ENCODE measurements around the gene GPRIN3. TPM values are rescaled to one million over a fixed set of nuclear protein-coding genes. Genes with fewer than 3 reads are reported as not detected.

The GPRIN3 gene
- total and polyA plus RNA-seq, 2 donors (not counting 1 experiment from before 2014, with no cell fraction given) = 0.22 to 1.5 TPM

GRCh38 chr4:89226665-89227574, 80.7 kb downstream of the GPRIN3 start:
- no peak overlapping the region for H3K4me3 Mint-ChIP-seq
- H3K4me1 ChIP-seq (ENCODE audit: control insufficient read depth in 2 of 2, insufficient read depth in 2 of 2, low read length in 2 of 2) = peaks cover 0 to 4% of the 10 kb centered on the region in 2 donors
- no peak overlapping the region for H3K9ac ChIP-seq (ENCODE audit: low read length)
- DNase-seq (peak; percentile 73), ATAC-seq (ENCODE audit: low read depth) (peak; percentile 69)
- H3K27ac ChIP-seq (ENCODE audit: low read length in 2 of 2) = no peak overlapping the region
- H3K36me3 ChIP-seq (replicated peaks in 1 of 2; ENCODE audit: control extremely low read depth in 1 of 2, control insufficient read depth in 1 of 2, extremely low read depth in 1 of 2, insufficient read depth in 2 of 2, low read length in 1 of 2) = no peaks in the 10 kb centered on the region
- H3K79me2 ChIP-seq (ENCODE audit: control insufficient read depth, insufficient read depth, low read length) = no peaks in the 10 kb centered on the region
- ChIA-PET CTCF (interaction anchor here (0.7 to 5.9 kb wide), 33 partner anchors 9 to 1066 kb away, joined by 3 to 92 read pairs (median 4); no protein-coding TSS in a partner anchor), POLR2A (no interaction called here)
- H2AFZ ChIP-seq (ENCODE audit: insufficient read depth, low read depth, low read length, poor library complexity, severe bottlenecking) = peak overlapping the region; percentile 16
- no peaks in the 10 kb centered on the region for H3K27me3 Mint-ChIP-seq
- intact Hi-C loops (cut with micrococcal nuclease) = loop anchor here (1.0 to 2.0 kb wide), 3 partner anchors 207 to 1066 kb away; no protein-coding TSS in a partner anchor
- peak; percentile 83 for TF ChIP-seq CTCF (IDR thresholded peaks at IDR 0.05)
- TF ChIP-seq EZH2 (IDR thresholded peaks at IDR 0.05; ENCODE audit: borderline replicate concordance, insufficient read depth, low read depth, low read length, poor library complexity, severe bottlenecking) = no peak
- no peak overlapping the region for H3K27ac Mint-ChIP-seq
- no peaks in the 10 kb centered on the region for H4K20me1 ChIP-seq (ENCODE audit: control insufficient read depth, insufficient read depth, low read length, poor library complexity, severe bottlenecking)
- no peaks in the 10 kb centered on the region for H3K9me3 Mint-ChIP-seq (ENCODE audit: insufficient read depth)
- no peak overlapping the region for H3K4me2 ChIP-seq (replicated peaks; ENCODE audit: low read depth, low read length, poor library complexity, severe bottlenecking)
- 33% methylated on average over 3 of the region's 9 CpGs for WGBS (ENCODE audit: insufficient coverage)
- H3K9me3 ChIP-seq (ENCODE audit: control extremely low read depth in 1 of 3, control insufficient read depth in 2 of 3, insufficient read depth in 1 of 3, low read length in 2 of 3) = no peaks in the 10 kb centered on the region
- peaks cover 2% of the 10 kb centered on the region for H3K4me1 Mint-ChIP-seq
- H3K27me3 ChIP-seq (replicated peaks in 1 of 4; ENCODE audit: control extremely low read depth in 1 of 4, control insufficient read depth in 3 of 4, insufficient read depth in 4 of 4, low read length in 3 of 4) = no peaks in the 10 kb centered on the region
- H3K4me3 ChIP-seq (ENCODE audit: control extremely low read depth in 1 of 5, extremely low read depth in 1 of 5, insufficient read depth in 1 of 5, low read depth in 2 of 5, low read length in 4 of 5) = no peak overlapping the region

DNA sequence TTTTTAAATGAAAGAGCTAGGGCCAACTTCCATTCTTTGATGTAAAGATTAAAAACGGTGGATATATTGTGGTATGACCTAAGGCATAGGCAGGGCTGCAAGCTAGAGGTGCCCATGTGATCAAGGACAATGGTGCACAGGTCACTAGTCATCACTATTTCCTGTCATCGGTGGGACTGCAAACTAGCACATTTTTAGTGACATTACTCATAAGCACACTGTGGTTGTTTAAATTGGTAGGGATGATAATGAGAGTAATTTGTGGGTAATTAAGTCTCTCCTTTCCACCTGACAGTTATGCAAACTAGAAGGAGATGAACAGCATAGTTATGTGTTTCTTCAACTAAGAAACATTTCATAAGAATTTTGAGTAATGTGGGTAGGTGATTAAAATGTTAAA, 85.4 kb downstream of the GPRIN3 start:
- Mint-ChIP-seq H3K27me3 (no peaks in the 10 kb centered on the region), H3K9me3 (ENCODE audit: insufficient read depth) (no peaks in the 10 kb centered on the region), H3K27ac (no peak overlapping the region), H3K4me1 (peaks cover 2% of the 10 kb centered on the region), H3K4me3 (no peak overlapping the region)
- TF ChIP-seq EZH2 (IDR thresholded peaks at IDR 0.05; ENCODE audit: borderline replicate concordance, insufficient read depth, low read depth, low read length, poor library complexity, severe bottlenecking) (no peak), CTCF (IDR thresholded peaks at IDR 0.05) (no peak)
- WGBS (ENCODE audit: insufficient coverage) = no CpG with 5 or more reads among the region's 2 CpGs
- POLR2A ChIA-PET = no interaction called here
- Histone ChIP-seq H3K79me2 (ENCODE audit: control insufficient read depth, insufficient read depth, low read length) (no peaks in the 10 kb centered on the region), H3K4me1 (ENCODE audit: control insufficient read depth in 2 of 2, insufficient read depth in 2 of 2, low read length in 2 of 2) (peaks cover 0 to 3% of the 10 kb centered on the region in 2 donors), H3K9ac (ENCODE audit: low read length) (no peak overlapping the region), H3K27me3 (replicated peaks in 1 of 4; ENCODE audit: control extremely low read depth in 1 of 4, control insufficient read depth in 3 of 4, insufficient read depth in 4 of 4, low read length in 3 of 4) (no peaks in the 10 kb centered on the region), H4K20me1 (ENCODE audit: control insufficient read depth, insufficient read depth, low read length, poor library complexity, severe bottlenecking) (no peaks in the 10 kb centered on the region), H3K9me3 (ENCODE audit: control extremely low read depth in 1 of 3, control insufficient read depth in 2 of 3, insufficient read depth in 1 of 3, low read length in 2 of 3) (no peaks in the 10 kb centered on the region), H2AFZ (ENCODE audit: insufficient read depth, low read depth, low read length, poor library complexity, severe bottlenecking) (no peak overlapping the region), H3K4me2 (replicated peaks; ENCODE audit: low read depth, low read length, poor library complexity, severe bottlenecking) (no peak overlapping the region), H3K4me3 (ENCODE audit: control extremely low read depth in 1 of 5, extremely low read depth in 1 of 5, insufficient read depth in 1 of 5, low read depth in 2 of 5, low read length in 4 of 5) (no peak overlapping the region), H3K36me3 (replicated peaks in 1 of 2; ENCODE audit: control extremely low read depth in 1 of 2, control insufficient read depth in 1 of 2, extremely low read depth in 1 of 2, insufficient read depth in 2 of 2, low read length in 1 of 2) (no peaks in the 10 kb centered on the region), H3K27ac (ENCODE audit: low read length in 2 of 2) (no peak overlapping the region)
- intact Hi-C loops (cut with micrococcal nuclease) = no loop called here
- no peak for ATAC-seq (ENCODE audit: low read depth)
- CTCF ChIA-PET = interaction anchor here (0.6 kb wide), 1 partner anchor 239 kb away, joined by 3 read pairs; no protein-coding TSS in a partner anchor
- DNase-seq = no peak
